NCI-H82 (cell line): ENCODE results near the gene FLOT2.
"Not testable (repeated sequence)": the region's sequence is repeated elsewhere in the genome, so short reads cannot be mapped to it uniquely, and the experiment has no call there.

Experiments used
- DNase-seq: peaks from one replicate; lab custom pipeline; 2025; lab: John Stamatoyannopoulos, UW

The FLOT2 gene

GRCh38 chr17:28843816-28844148 is 53.8 kb downstream of the FLOT2 start:
- no peak for DNase-seq

- peak; percentile 96 for DNase-seq
Observed at GRCh38 chr17:28842282-28843012, 55.1 kb downstream of the FLOT2 start, which contains the start of gene FAM222B. Gene FAM222B, minus strand, starts transcription at chr17:28842790. Its CDS starts 76,123 bp downstream, at chr17:28766667.

GRCh38 chr17:28841901-28842281 is 55.6 kb downstream of the FLOT2 start:
- DNase-seq: no peak

GRCh38 chr17:28839221-28839620 is 58.3 kb downstream of the FLOT2 start:
- no peak for DNase-seq

- not testable (repeated sequence) for DNase-seq
Observed at GRCh38 chr17:28836541-28836940, 61.0 kb downstream of the FLOT2 start.

GRCh38 chr17:28834420-28834819 is 63.1 kb downstream of the FLOT2 start:
- no peak for DNase-seq
